MM.1S (cell line): ENCODE data around the gene TULP3.

Source experiments
- DNase-seq: peaks from one replicate; pipeline ENCODE4 v3.0.0-alpha.2; 2015
- H2AFZ ChIP-seq: fragments of 300-600 bp; sonication (generic); 2 replicates; pipeline ENCODE4 v1.6.0; 2016; ENCODE audit warnings: antibody characterized with exemption, low read length
- H3F3A ChIP-seq: fragments of 300-600 bp; sonication (generic); 2 replicates; pipeline ENCODE4 v1.6.1; 2016; ENCODE audit warnings: mild to moderate bottlenecking, antibody characterized with exemption, low read length, moderate library complexity, mixed read lengths; ENCODE audit not compliant: insufficient read depth
- H3K27ac ChIP-seq: fragments of 300-600 bp; sonication (generic); 2 replicates; pipeline ENCODE4 v1.5.1; 2016; ENCODE audit warnings: mild to moderate bottlenecking, low read length
- H3K27me3 ChIP-seq: fragments of 300-600 bp; sonication (generic); replicated peaks from 2 replicates; pipeline ENCODE4 v1.6.0; 2016; ENCODE audit warnings: low read length; ENCODE audit not compliant: insufficient read depth
- H3K36me3 ChIP-seq: fragments of 300-600 bp; sonication (generic); replicated peaks from 2 replicates; pipeline ENCODE4 v1.6.1; 2016; ENCODE audit warnings: mild to moderate bottlenecking, low read length, mixed read lengths; ENCODE audit not compliant: insufficient read depth
- H3K4me1 ChIP-seq: fragments of 300-600 bp; sonication (generic); 2 replicates; pipeline ENCODE4 v1.6.1; 2016; ENCODE audit warnings: low read length, mixed read lengths
- H3K4me2 ChIP-seq: fragments of 300-600 bp; sonication (generic); 2 replicates; pipeline ENCODE4 v1.6.0; 2016; ENCODE audit warnings: low read depth, low read length
- H3K4me3 ChIP-seq: fragments of 300-600 bp; sonication (generic); 2 replicates; pipeline ENCODE4 v1.5.1; 2016; ENCODE audit warnings: low read length, mixed read lengths
- H3K79me2 ChIP-seq: fragments of 300-600 bp; sonication (generic); 2 replicates; pipeline ENCODE4 v1.6.1; 2016; ENCODE audit warnings: mixed run types, low read length, mixed read lengths
- H3K9ac ChIP-seq: fragments of 300-600 bp; sonication (generic); 2 replicates; pipeline ENCODE4 v1.6.1; 2016; ENCODE audit warnings: low read length, mixed read lengths
- H3K9me2 ChIP-seq: fragments of 300-600 bp; sonication (generic); replicated peaks from 2 replicates; pipeline ENCODE4 v1.6.1; 2016; ENCODE audit warnings: mild to moderate bottlenecking, low read length, mixed read lengths; ENCODE audit not compliant: insufficient read depth
- H3K9me3 ChIP-seq: fragments of 300-600 bp; sonication (generic); replicated peaks from 2 replicates; pipeline ENCODE4 v1.6.1; 2016; ENCODE audit warnings: mild to moderate bottlenecking, low read length, mixed read lengths; ENCODE audit not compliant: insufficient read depth
- H4K20me1 ChIP-seq: fragments of 300-600 bp; sonication (generic); 2 replicates; pipeline ENCODE4 v1.6.1; 2016; ENCODE audit warnings: mild to moderate bottlenecking, low read length, moderate library complexity, mixed read lengths; ENCODE audit not compliant: insufficient read depth
- CTCF ChIP-seq: fragments of 300-600 bp; sonication (generic); IDR thresholded peaks from 2 replicates; pipeline ENCODE4 v1.5.1; 2016; ENCODE audit warnings: antibody characterized with exemption, low read length, mixed read lengths
- EZH2 ChIP-seq: fragments of 300-600 bp; sonication (generic); optimal IDR thresholded peaks from 2 replicates; pipeline ENCODE3; 2017; ENCODE audit warnings: low read depth, mild to moderate bottlenecking, antibody characterized with exemption, low read length, mixed read lengths
- EZH2phosphoT487 ChIP-seq: fragments of 300-600 bp; sonication (generic); IDR thresholded peaks from 2 replicates; pipeline ENCODE4 v1.6.1; 2018; ENCODE audit warnings: antibody characterized with exemption, low read length

The TULP3 gene

GRCh38 chr12:2844786-2845185 lies 45.9 kb upstream of the TULP3 start:
- Histone ChIP-seq H3K27ac (no peak overlapping the region), H3K36me3 (no peaks in the 10 kb centered on the region), H3F3A (no peaks in the 10 kb centered on the region), H2AFZ (no peak overlapping the region), H3K4me1 (no peaks in the 10 kb centered on the region), H3K79me2 (no peaks in the 10 kb centered on the region), H3K4me3 (no peak overlapping the region), H4K20me1 (no peaks in the 10 kb centered on the region), H3K27me3 (no peaks in the 10 kb centered on the region), H3K9me2 (no peaks in the 10 kb centered on the region), H3K9me3 (no peaks in the 10 kb centered on the region), H3K4me2 (no peak overlapping the region), H3K9ac (no peak overlapping the region)
- TF ChIP-seq CTCF (no peak), EZH2phosphoT487 (no peak), EZH2 (no peak)
- no peak for DNase-seq

GRCh38 chr12:2845280-2845679 lies 45.4 kb upstream of the TULP3 start:
- H4K20me1 ChIP-seq = no peaks in the 10 kb centered on the region
- no peak overlapping the region for H3K4me2 ChIP-seq
- H2AFZ ChIP-seq = no peak overlapping the region
- no peak overlapping the region for H3K27ac ChIP-seq
- no peak for DNase-seq
- H3K27me3 ChIP-seq = no peaks in the 10 kb centered on the region
- no peaks in the 10 kb centered on the region for H3F3A ChIP-seq
- H3K4me3 ChIP-seq = no peak overlapping the region
- no peaks in the 10 kb centered on the region for H3K9me3 ChIP-seq
- H3K79me2 ChIP-seq = no peaks in the 10 kb centered on the region
- TF ChIP-seq EZH2phosphoT487 (no peak), CTCF (no peak), EZH2 (no peak)
- H3K4me1 ChIP-seq = no peaks in the 10 kb centered on the region
- H3K36me3 ChIP-seq = no peaks in the 10 kb centered on the region
- H3K9ac ChIP-seq = no peak overlapping the region
- H3K9me2 ChIP-seq = no peaks in the 10 kb centered on the region

- Histone ChIP-seq H3K4me2 (no peak overlapping the region), H3K27ac (no peak overlapping the region), H3K36me3 (no peaks in the 10 kb centered on the region), H2AFZ (no peak overlapping the region), H3K9me2 (no peaks in the 10 kb centered on the region), H3K9ac (no peak overlapping the region), H4K20me1 (no peaks in the 10 kb centered on the region), H3F3A (no peaks in the 10 kb centered on the region), H3K4me1 (no peaks in the 10 kb centered on the region), H3K27me3 (no peaks in the 10 kb centered on the region), H3K9me3 (no peaks in the 10 kb centered on the region), H3K79me2 (no peaks in the 10 kb centered on the region), H3K4me3 (no peak overlapping the region)
- DNase-seq = no peak
- TF ChIP-seq EZH2 (no peak), EZH2phosphoT487 (no peak), CTCF (no peak)
Observed at GRCh38 chr12:2851931-2852330, 38.8 kb upstream of the TULP3 start.
